ENCODE data around the gene LY86.
"Not testable (repeated sequence)": the region's sequence is repeated elsewhere in the genome, so short reads cannot be mapped to it uniquely, and the experiment has no call there.

LY86 gene

GRCh38 chr6:6655805-6656251 is 67.3 kb downstream of the LY86 start:
- no peak for DNase-seq

- DNase-seq = no peak
Measured at GRCh38 chr6:6656287-6656686, 67.8 kb downstream of the LY86 start.

GRCh38 chr6:6657085-6657819 is 68.7 kb downstream of the LY86 start:
- no peak for DNase-seq

GRCh38 chr6:6657820-6658217 is 69.3 kb downstream of the LY86 start:
- no peak for DNase-seq

GRCh38 chr6:6659600-6660327 is 71.2 kb downstream of the LY86 start:
- peak; percentile 91 for DNase-seq

GRCh38 chr6:6660339-6661045 is 72.0 kb downstream of the LY86 start:
- no peak for DNase-seq

GRCh38 chr6:6661191-6661590 is 72.7 kb downstream of the LY86 start:
- DNase-seq = no peak

- peak; percentile 91 for DNase-seq
Measured at GRCh38 chr6:6661684-6662083, 73.2 kb downstream of the LY86 start.

GRCh38 chr6:6663421-6664135 is 75.1 kb downstream of the LY86 start:
- DNase-seq = peak; percentile 42

GRCh38 chr6:6665555-6666243 is 77.2 kb downstream of the LY86 start:
- DNase-seq = no peak

GRCh38 chr6:6670150-6670549 is 81.6 kb downstream of the LY86 start:
- DNase-seq = not testable (repeated sequence)

GRCh38 chr6:6674872-6675271 is 86.4 kb downstream of the LY86 start:
- DNase-seq = no peak

GRCh38 chr6:6676910-6677441 is 88.5 kb downstream of the LY86 start:
- peak; percentile 82 for DNase-seq

- DNase-seq = peak; percentile 73
Measured at GRCh38 chr6:6678185-6678671, 89.7 kb downstream of the LY86 start.

- DNase-seq = no peak
Measured at GRCh38 chr6:6678811-6679210, 90.3 kb downstream of the LY86 start.

- no peak for DNase-seq
Measured at GRCh38 chr6:6679633-6680032, 91.1 kb downstream of the LY86 start.

GRCh38 chr6:6680526-6680925 is 92.0 kb downstream of the LY86 start:
- DNase-seq = peak; percentile 46

GRCh38 chr6:6681075-6681849 is 92.7 kb downstream of the LY86 start:
- no peak for DNase-seq

GRCh38 chr6:6682225-6682624 is 93.7 kb downstream of the LY86 start:
- no peak for DNase-seq

GRCh38 chr6:6683969-6684833 is 95.7 kb downstream of the LY86 start:
- peak; percentile 70 for DNase-seq
